ENCODE measurements around the gene IP6K3.

The IP6K3 gene

GRCh38 chr6:33746651-33747100 is at the start of gene IP6K3:
Gene IP6K3 (minus strand): TSS chr6:33746905. CDS start chr6:33735476, 11,429 bp downstream.
- no peak within 1 kb of the TSS for H3K4me3 ChIP-seq (ENCODE audit: low read length)
- no peak for DNase-seq (ENCODE audit: low read depth)
- TF ChIP-seq CTCF (IDR thresholded peaks at IDR 0.05; ENCODE audit: insufficient read depth, low read depth, low read length, missing control alignments) = no peak

- no peak for DNase-seq (ENCODE audit: low read depth)
- TF ChIP-seq CTCF (IDR thresholded peaks at IDR 0.05; ENCODE audit: insufficient read depth, low read depth, low read length, missing control alignments) = no peak
- H3K4me3 ChIP-seq (ENCODE audit: low read length) = no peak overlapping the region
Observed at GRCh38 chr6:33794910-33795623, 48.4 kb upstream of the IP6K3 start.

- no peak overlapping the region for H3K4me3 ChIP-seq (ENCODE audit: low read length)
- TF ChIP-seq CTCF (IDR thresholded peaks at IDR 0.05; ENCODE audit: insufficient read depth, low read depth, low read length, missing control alignments) = no peak
- DNase-seq (ENCODE audit: low read depth) = no peak
Observed at GRCh38 chr6:33792981-33793380, 46.3 kb upstream of the IP6K3 start.

- H3K4me3 ChIP-seq (ENCODE audit: low read length) = no peak overlapping the region
- TF ChIP-seq CTCF (IDR thresholded peaks at IDR 0.05; ENCODE audit: insufficient read depth, low read depth, low read length, missing control alignments) = no peak
- no peak for DNase-seq (ENCODE audit: low read depth)
Observed at GRCh38 chr6:33791620-33792019, 44.9 kb upstream of the IP6K3 start.

- H3K4me3 ChIP-seq (ENCODE audit: low read length) = no peak overlapping the region
- TF ChIP-seq CTCF (IDR thresholded peaks at IDR 0.05; ENCODE audit: insufficient read depth, low read depth, low read length, missing control alignments) = no peak
- DNase-seq (ENCODE audit: low read depth) = no peak
Observed at GRCh38 chr6:33790910-33791309, 44.2 kb upstream of the IP6K3 start.

- TF ChIP-seq CTCF (IDR thresholded peaks at IDR 0.05; ENCODE audit: insufficient read depth, low read depth, low read length, missing control alignments) = no peak
Observed at GRCh38 chr6:33790379-33790778, 43.7 kb upstream of the IP6K3 start.

GRCh38 chr6:33789550-33789895 is 42.8 kb upstream of the IP6K3 start:
- H3K4me3 ChIP-seq (ENCODE audit: low read length) = peak overlapping the region; percentile 61
- DNase-seq (ENCODE audit: low read depth) = no peak

More at GRCh38 chr6:33790379-33790778, 43.7 kb upstream of the IP6K3 start:
- no peak for DNase-seq (ENCODE audit: low read depth)
- no peak overlapping the region for H3K4me3 ChIP-seq (ENCODE audit: low read length)

More at GRCh38 chr6:33789550-33789895, 42.8 kb upstream of the IP6K3 start:
- TF ChIP-seq CTCF (IDR thresholded peaks at IDR 0.05; ENCODE audit: insufficient read depth, low read depth, low read length, missing control alignments) = no peak
